ENCODE measurements around the gene GFPT2.

GRCh38 chr5:180318456-180319089 lies 34.6 kb downstream of the GFPT2 start:
- TF ChIP-seq POLR2A (IDR thresholded peaks at IDR 0.05) (no peak), CTCF (IDR thresholded peaks at IDR 0.05) (no peak)
